ENCODE results near the gene ADAT1.
"Not testable (repeated sequence)": the region's sequence is repeated elsewhere in the genome, so short reads cannot be mapped to it uniquely, and the experiment has no call there.

ADAT1 gene

GRCh38 chr16:75606507-75606906 is 16.6 kb downstream of the ADAT1 start:
- TF ChIP-seq CTCF (IDR thresholded peaks at IDR 0.05; ENCODE audit: extremely low read depth, missing control alignments), result no peak
- DNase-seq (ENCODE audit: low spot score), result no peak

GRCh38 chr16:75603241-75603640 is 19.8 kb downstream of the ADAT1 start:
- TF ChIP-seq CTCF (IDR thresholded peaks at IDR 0.05; ENCODE audit: extremely low read depth, missing control alignments), result no peak
- no peak for DNase-seq (ENCODE audit: low spot score)

- no peak for TF ChIP-seq CTCF (IDR thresholded peaks at IDR 0.05; ENCODE audit: extremely low read depth, missing control alignments)
- DNase-seq (ENCODE audit: low spot score), result no peak
These were observed 23.4 kb downstream of the ADAT1 start for GRCh38 chr16:75599452-75600277.

GRCh38 chr16:75593825-75594820 is 29.0 kb downstream of the ADAT1 start:
- DNase-seq (ENCODE audit: low spot score), result no peak
- TF ChIP-seq CTCF (IDR thresholded peaks at IDR 0.05; ENCODE audit: extremely low read depth, missing control alignments), result no peak

GRCh38 chr16:75593308-75593707 is 29.8 kb downstream of the ADAT1 start:
- DNase-seq (ENCODE audit: low spot score), result no peak
- no peak for TF ChIP-seq CTCF (IDR thresholded peaks at IDR 0.05; ENCODE audit: extremely low read depth, missing control alignments)

GRCh38 chr16:75591927-75592326 is 31.2 kb downstream of the ADAT1 start:
- DNase-seq (ENCODE audit: low spot score), result not testable (repeated sequence)

GRCh38 chr16:75590920-75591843 is 31.9 kb downstream of the ADAT1 start:
- TF ChIP-seq CTCF (IDR thresholded peaks at IDR 0.05; ENCODE audit: extremely low read depth, missing control alignments), result no peak
- no peak for DNase-seq (ENCODE audit: low spot score)
